Measurements from ENCODE around the gene CRYL1.

Gene CRYL1

GRCh38 chr13:20553311-20553710 is 27.7 kb upstream of the CRYL1 start:
- H3K27ac ChIP-seq, result no peak overlapping the region
- TF ChIP-seq ZFX (IDR thresholded peaks at IDR 0.05) (no peak), CTCF (conservative IDR thresholded peaks at IDR 0.05) (no peak)

- H3K27ac ChIP-seq, result no peak overlapping the region
- TF ChIP-seq ZFX (IDR thresholded peaks at IDR 0.05) (no peak), CTCF (conservative IDR thresholded peaks at IDR 0.05) (no peak)
Measured at GRCh38 chr13:20550799-20551198, 25.1 kb upstream of the CRYL1 start.

- H3K27ac ChIP-seq, result no peak overlapping the region
- no peak for TF ChIP-seq ZFX (IDR thresholded peaks at IDR 0.05)
- TF ChIP-seq CTCF (conservative IDR thresholded peaks at IDR 0.05), result no peak
Measured at GRCh38 chr13:20547479-20547908, 21.8 kb upstream of the CRYL1 start.

GRCh38 chr13:20546556-20546955 is 20.9 kb upstream of the CRYL1 start:
- TF ChIP-seq CTCF (conservative IDR thresholded peaks at IDR 0.05) (no peak), ZFX (IDR thresholded peaks at IDR 0.05) (no peak)
- no peak overlapping the region for H3K27ac ChIP-seq

GRCh38 chr13:20544201-20544923 is 18.7 kb upstream of the CRYL1 start:
- TF ChIP-seq ZFX (IDR thresholded peaks at IDR 0.05), result no peak
- TF ChIP-seq CTCF (conservative IDR thresholded peaks at IDR 0.05), result no peak
- no peak overlapping the region for H3K27ac ChIP-seq

- TF ChIP-seq CTCF (conservative IDR thresholded peaks at IDR 0.05) (no peak), ZFX (IDR thresholded peaks at IDR 0.05) (no peak)
- no peak overlapping the region for H3K27ac ChIP-seq
Measured at GRCh38 chr13:20536992-20537391, 11.3 kb upstream of the CRYL1 start.

GRCh38 chr13:20534038-20534608 is 8.5 kb upstream of the CRYL1 start:
- no peak for TF ChIP-seq ZFX (IDR thresholded peaks at IDR 0.05)
- no peak for TF ChIP-seq CTCF (conservative IDR thresholded peaks at IDR 0.05)
- H3K27ac ChIP-seq, result no peak overlapping the region

All from C4-2B (cell line).